B cell (primary cell): Measurements from ENCODE around the gene RTN4RL2. TPM values are rescaled to one million over a fixed set of nuclear protein-coding genes. Genes with fewer than 3 reads are reported as not detected.

Experiments used
- ATAC-seq: fragments of 200-7000 bp; cut with Tn5 transposase; one replicate; pipeline ENCODE4 v1.10.0; 2021; ENCODE audit warnings: low read depth, mild to moderate bottlenecking, moderate number of reproducible peaks, moderate library complexity
- CTCF ChIA-PET: fragments of 350-600 bp; sonication (Branson Sonifier 250); formaldehyde crosslinking; loops from one replicate; lab custom pipeline; 2021; ENCODE audit warnings: antibody characterized with exemption, inconsistent platforms; lab: Charles Lee
- POLR2A ChIA-PET: fragments of 350-600 bp; sonication (Branson Sonifier 250); formaldehyde crosslinking; loops from one replicate; lab custom pipeline; 2021; ENCODE audit warnings: antibody characterized with exemption; lab: Charles Lee
- DNase-seq: peaks from one replicate; pipeline ENCODE4 v3.0.0; 2013
- H2AFZ ChIP-seq: 2 replicates; pipeline ENCODE4 v1.6.1; 2012; ENCODE audit warnings: mild to moderate bottlenecking, low read depth, low read length; ENCODE audit not compliant: insufficient read depth, poor library complexity, severe bottlenecking
- H3K27ac ChIP-seq, 2 donors: 1 replicate in 1 of 2; 2 replicates in 1 of 2; pipeline ENCODE4 v1.5.1; 2012 to 2013; ENCODE audit warnings: low read length in 2 of 2, mild to moderate bottlenecking in 2 of 2, moderate library complexity in 1 of 2
- H3K27me3 ChIP-seq, 4 experiments: fragments of 200-600 bp in 1 of 4; sonication (generic) in 1 of 4; replicated peaks in 1 of 4; 1 replicate in 2 of 4; 2 replicates in 2 of 4; pipeline versions ENCODE4 v1.6.1 to v1.7.0; 2013 to 2016; ENCODE audit warnings: low read length in 3 of 4, mild to moderate bottlenecking in 2 of 4, mixed read lengths in 1 of 4, moderate library complexity in 1 of 4; ENCODE audit not compliant: insufficient read depth in 4 of 4, control insufficient read depth in 3 of 4; ENCODE audit errors: control extremely low read depth in 1 of 4
- H3K36me3 ChIP-seq, 2 experiments: replicated peaks in 1 of 2; 1 replicate in 1 of 2; 2 replicates in 1 of 2; pipeline versions ENCODE4 v1.6.1 to v1.7.1; 2013; ENCODE audit warnings: low read length in 1 of 2; ENCODE audit not compliant: insufficient read depth in 2 of 2, control insufficient read depth in 1 of 2; ENCODE audit errors: control extremely low read depth in 1 of 2, extremely low read depth in 1 of 2
- H3K4me1 ChIP-seq, 2 donors: fragments of 200-600 bp in 1 of 2; sonication (generic) in 1 of 2; 1 replicate in 1 of 2; 2 replicates in 1 of 2; pipeline versions ENCODE4 v1.5.1 to v1.6.1; 2013 to 2017; ENCODE audit warnings: low read length in 2 of 2; ENCODE audit not compliant: control insufficient read depth in 2 of 2, insufficient read depth in 2 of 2
- H3K4me2 ChIP-seq: replicated peaks from 2 replicates; pipeline ENCODE3; 2012; ENCODE audit warnings: mild to moderate bottlenecking, low read depth, low read length; ENCODE audit not compliant: poor library complexity, severe bottlenecking
- H3K4me3 ChIP-seq, 5 experiments: fragments of 200-600 bp in 1 of 5; sonication (generic) in 1 of 5; 1 replicate in 3 of 5; 2 replicates in 2 of 5; pipeline versions ENCODE4 v1.5.1 to v1.7.0; 2011 to 2016; ENCODE audit warnings: low read length in 4 of 5, mild to moderate bottlenecking in 4 of 5, low read depth in 2 of 5, control low read depth in 1 of 5, moderate library complexity in 1 of 5; ENCODE audit not compliant: insufficient read depth in 1 of 5; ENCODE audit errors: control extremely low read depth in 1 of 5, extremely low read depth in 1 of 5
- H3K79me2 ChIP-seq: fragments of 200-600 bp; sonication (generic); one replicate; pipeline ENCODE4 v1.6.0; 2016; ENCODE audit warnings: low read length; ENCODE audit not compliant: control insufficient read depth, insufficient read depth
- H3K9ac ChIP-seq: fragments of 200-600 bp; sonication (generic); 2 replicates; pipeline ENCODE4 v1.6.1; 2017; ENCODE audit warnings: mild to moderate bottlenecking, low read length, moderate library complexity
- H3K9me3 ChIP-seq, 3 donors: one replicate each; pipeline versions ENCODE4 v1.6.1 to v1.7.1; 2013; ENCODE audit warnings: low read length in 2 of 3; ENCODE audit not compliant: control insufficient read depth in 2 of 3, insufficient read depth in 1 of 3; ENCODE audit errors: control extremely low read depth in 1 of 3
- H4K20me1 ChIP-seq: 2 replicates; pipeline ENCODE4 v1.6.0; 2012; ENCODE audit warnings: mild to moderate bottlenecking, low read length; ENCODE audit not compliant: insufficient read depth, control insufficient read depth, poor library complexity, severe bottlenecking
- H3K27ac Mint-ChIP-seq: one replicate; pipeline ENCODE4 v1.8.0; 2021; ENCODE audit warnings: mixed read lengths
- H3K27me3 Mint-ChIP-seq: one replicate; pipeline ENCODE4 v1.8.0; 2021; ENCODE audit warnings: mixed read lengths
- H3K4me1 Mint-ChIP-seq: one replicate; pipeline ENCODE4 v1.8.0; 2021; ENCODE audit warnings: mixed read lengths
- H3K4me3 Mint-ChIP-seq: one replicate; pipeline ENCODE4 v1.8.0; 2021; ENCODE audit warnings: mixed read lengths
- H3K9me3 Mint-ChIP-seq: one replicate; pipeline ENCODE4 v1.8.0; 2022; ENCODE audit warnings: mixed read lengths; ENCODE audit not compliant: insufficient read depth
- EZH2 ChIP-seq: IDR thresholded peaks from 2 replicates; pipeline ENCODE4 v1.6.1; 2012; ENCODE audit warnings: borderline replicate concordance, low read depth, mild to moderate bottlenecking, moderate library complexity, low read length; ENCODE audit not compliant: insufficient read depth, poor library complexity, severe bottlenecking
- WGBS: methylation state at CpG from one replicate; pipeline ENCODE4 v1.1.5; 2013; ENCODE audit warnings: missing lambda C conversion rate; ENCODE audit not compliant: insufficient coverage; 5-methylcytosine and 5-hydroxymethylcytosine counted together
- intact Hi-C: fragments of 100-400 bp; cut with micrococcal nuclease; formaldehyde crosslinking; loops from one replicate; pipeline ENCODE4 v1.10.0; 2022
- polyA plus RNA-seq: library from polyadenylated mRNA; depleted of rRNA; stranded (reverse); fragments of >200 nt; gene quantifications from 2 replicates; pipeline ENCODE4 v1.2.3, GENCODE V29; 2012
- total RNA-seq, 2 donors: library from RNA; stranded (reverse); fragments of 120-200 nt in 1 of 2; gene quantifications; 1 replicate in 1 of 2; 2 replicates in 1 of 2; pipeline versions ENCODE4 v1.2.3 to v1.2.4, GENCODE V29; 2013 to 2022

Gene RTN4RL2
- total and polyA plus RNA-seq, 2 donors (not counting 1 experiment from before 2014, with no cell fraction given) = 0.12 to 0.13 TPM

DNA sequence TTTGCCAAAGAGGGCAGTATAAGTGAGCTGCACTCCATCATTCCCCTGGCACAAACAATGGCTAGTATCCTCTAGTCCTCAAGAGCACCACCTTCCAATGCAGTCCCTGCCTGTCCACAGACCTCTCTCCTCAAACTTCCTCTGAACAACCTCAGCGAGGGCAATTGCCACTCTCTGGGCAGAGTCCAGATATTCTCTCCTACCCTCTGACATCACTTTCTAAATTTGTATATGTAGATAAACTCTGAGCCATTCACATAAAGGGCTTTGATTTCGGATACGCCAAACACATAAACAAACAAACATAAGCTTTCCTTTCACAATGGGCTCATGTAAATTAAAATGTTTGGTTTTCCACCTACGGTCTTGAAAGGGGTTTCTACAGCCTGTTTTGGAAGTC, 30.4 kb upstream of the RTN4RL2 start:
- H3K4me2 ChIP-seq = no peak overlapping the region
- H3K9me3 Mint-ChIP-seq = no peaks in the 10 kb centered on the region
- POLR2A ChIA-PET = interaction anchor here (0.5 kb wide), 1 partner anchor 44 kb away, joined by 10 read pairs; no protein-coding TSS in a partner anchor
- no peak overlapping the region for H3K4me3 Mint-ChIP-seq
- intact Hi-C loops = loop anchor here (5.0 kb wide), 1 partner anchor 93 kb away; the partner anchor contains the start of genes P2RX3 and SSRP1
- H3K4me3 ChIP-seq = no peak overlapping the region
- CTCF ChIA-PET = interaction anchor here (0.8 to 2.9 kb wide), 6 partner anchors 28 to 96 kb away, joined by 3 to 20 read pairs (median 4); partner anchors contain the start of gene RTN4RL2
- ATAC-seq = no peak
- H3K27ac Mint-ChIP-seq = no peak overlapping the region
- no peaks in the 10 kb centered on the region for H4K20me1 ChIP-seq
- no peak for TF ChIP-seq EZH2
- H3K9me3 ChIP-seq = peaks cover 0 to 4% (median 0%) of the 10 kb centered on the region in 3 donors
- WGBS = no CpG with 5 or more reads among the region's 4 CpGs
- H3K27me3 ChIP-seq = no peaks in the 10 kb centered on the region
- peaks cover 18 to 24% of the 10 kb centered on the region in 2 donors for H3K4me1 ChIP-seq
- no peak overlapping the region for H3K27ac ChIP-seq
- H3K27me3 Mint-ChIP-seq = no peaks in the 10 kb centered on the region
- no peaks in the 10 kb centered on the region for H3K79me2 ChIP-seq
- no peak overlapping the region for H3K9ac ChIP-seq
- no peak for DNase-seq
- peaks cover 24% of the 10 kb centered on the region for H3K4me1 Mint-ChIP-seq
- H2AFZ ChIP-seq = no peak overlapping the region
- no peaks in the 10 kb centered on the region for H3K36me3 ChIP-seq

DNA sequence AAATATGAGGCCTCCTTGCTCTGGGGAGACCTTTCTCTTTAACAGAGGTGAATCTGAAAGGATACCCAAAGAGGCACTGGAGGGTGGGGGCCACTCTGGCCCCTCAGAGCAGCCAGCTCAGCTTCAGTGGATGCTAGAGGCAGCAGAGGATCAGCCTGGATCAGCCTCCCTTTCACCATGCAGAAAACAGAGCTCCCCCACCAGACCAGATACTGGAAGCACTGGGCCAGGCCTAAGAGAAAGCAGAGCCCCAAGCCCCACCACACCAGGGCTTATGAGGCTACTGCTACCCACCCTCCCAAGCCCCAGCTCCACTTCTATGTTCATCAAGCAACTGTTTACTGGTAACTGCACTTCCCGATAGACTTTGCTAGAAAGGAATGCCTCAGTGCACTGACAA, 29.4 kb upstream of the RTN4RL2 start:
- H3K9me3 ChIP-seq = no peaks in the 10 kb centered on the region
- Mint-ChIP-seq H3K9me3 (no peaks in the 10 kb centered on the region), H3K27ac (no peak overlapping the region), H3K4me3 (no peak overlapping the region), H3K4me1 (peaks cover 16% of the 10 kb centered on the region), H3K27me3 (peaks cover 3% of the 10 kb centered on the region)
- no peak overlapping the region for H2AFZ ChIP-seq
- no peak overlapping the region for H3K4me3 ChIP-seq
- no peak overlapping the region for H3K9ac ChIP-seq
- peaks cover 8 to 14% of the 10 kb centered on the region in 2 donors for H3K4me1 ChIP-seq
- H3K36me3 ChIP-seq = no peaks in the 10 kb centered on the region
- ChIA-PET CTCF (interaction anchor here (0.8 to 2.9 kb wide), 6 partner anchors 27 to 95 kb away, joined by 3 to 20 read pairs (median 4); partner anchors contain the start of gene RTN4RL2), POLR2A (no interaction called here)
- no peak overlapping the region for H3K27ac ChIP-seq
- TF ChIP-seq EZH2 = no peak
- WGBS = 100% methylated on average over 1 of the region's 1 CpG
- H3K4me2 ChIP-seq = no peak overlapping the region
- no peaks in the 10 kb centered on the region for H4K20me1 ChIP-seq
- H3K27me3 ChIP-seq = no peaks in the 10 kb centered on the region
- DNase-seq (no peak), ATAC-seq (no peak)
- H3K79me2 ChIP-seq = no peaks in the 10 kb centered on the region
- intact Hi-C loops = no loop called here
